CD14-positive monocyte (primary cell): ENCODE data around the gene SPEN. TPM values are rescaled to one million over a fixed set of nuclear protein-coding genes. Genes with fewer than 3 reads are reported as not detected.

Source experiments
- DNase-seq, 3 donors: peaks; one replicate each; pipeline ENCODE4 v3.0.0-alpha.2; 2011 to 2022
- H2AFZ ChIP-seq: 2 replicates; pipeline ENCODE4 v1.6.0; 2012; ENCODE audit warnings: mild to moderate bottlenecking, low read depth, low read length, inconsistent platforms; ENCODE audit not compliant: insufficient read depth, poor library complexity, severe bottlenecking
- H3K27ac ChIP-seq, 2 donors: 1 replicate in 1 of 2; 2 replicates in 1 of 2; pipeline ENCODE4 v1.5.1; 2012 to 2013; ENCODE audit warnings: low read length in 2 of 2, control low read depth in 1 of 2, inconsistent platforms in 1 of 2, low read depth in 1 of 2, mild to moderate bottlenecking in 1 of 2
- H3K27me3 ChIP-seq, 2 donors: one replicate each; pipeline versions ENCODE4 v1.6.0 to v1.6.1; 2011 to 2013; ENCODE audit warnings: low read length in 2 of 2; ENCODE audit not compliant: control insufficient read depth in 2 of 2, insufficient read depth in 2 of 2
- H3K36me3 ChIP-seq, 2 donors: replicated peaks in 1 of 2; 1 replicate in 1 of 2; 2 replicates in 1 of 2; pipeline versions ENCODE4 v1.5.1 to v1.6.1; 2012 to 2013; ENCODE audit warnings: low read length in 2 of 2, control low read depth in 1 of 2, inconsistent platforms in 1 of 2, mild to moderate bottlenecking in 1 of 2; ENCODE audit not compliant: insufficient read depth in 2 of 2, control insufficient read depth in 1 of 2
- H3K4me1 ChIP-seq, 2 donors: 1 replicate in 1 of 2; 2 replicates in 1 of 2; pipeline versions ENCODE4 v1.5.1 to v1.6.1; 2012 to 2013; ENCODE audit warnings: low read length in 2 of 2, control low read depth in 1 of 2, inconsistent platforms in 1 of 2, mild to moderate bottlenecking in 1 of 2, moderate library complexity in 1 of 2; ENCODE audit not compliant: insufficient read depth in 2 of 2, control insufficient read depth in 1 of 2
- H3K4me2 ChIP-seq: replicated peaks from 2 replicates; pipeline ENCODE3; 2012; ENCODE audit warnings: low read length, moderate library complexity, mild to moderate bottlenecking; ENCODE audit not compliant: poor library complexity, severe bottlenecking; ENCODE audit errors: extremely low read depth
- H3K4me3 ChIP-seq, 3 experiments: fragments of 200-600 bp in 1 of 3; sonication (generic) in 1 of 3; replicated peaks in 1 of 3; 1 replicate in 2 of 3; 2 replicates in 1 of 3; pipeline ENCODE4 v1.5.1; 2011 to 2013; ENCODE audit warnings: low read length in 3 of 3, mild to moderate bottlenecking in 3 of 3, control low read depth in 2 of 3, low read depth in 2 of 3, inconsistent platforms in 1 of 3, moderate library complexity in 1 of 3
- H3K79me2 ChIP-seq: 2 replicates; pipeline ENCODE4 v1.6.0; 2012; ENCODE audit warnings: mild to moderate bottlenecking, control low read depth, inconsistent platforms, low read length, moderate library complexity; ENCODE audit not compliant: insufficient read depth
- H3K9ac ChIP-seq: 2 replicates; pipeline ENCODE4 v1.6.0; 2017; ENCODE audit warnings: low read length, mild to moderate bottlenecking; ENCODE audit not compliant: insufficient read depth, poor library complexity, severe bottlenecking
- H3K9me3 ChIP-seq, 2 donors: replicated peaks in 1 of 2; 1 replicate in 1 of 2; 2 replicates in 1 of 2; pipeline versions ENCODE4 v1.5.1 to v1.6.1; 2012 to 2013; ENCODE audit warnings: low read length in 2 of 2, control low read depth in 1 of 2; ENCODE audit not compliant: control insufficient read depth in 1 of 2, insufficient read depth in 1 of 2
- H4K20me1 ChIP-seq: 2 replicates; pipeline ENCODE4 v1.6.0; 2012; ENCODE audit warnings: mild to moderate bottlenecking, low read length, control low read depth, moderate library complexity; ENCODE audit not compliant: insufficient read depth
- H3K27ac Mint-ChIP-seq, 7 donors: one replicate each; pipeline ENCODE4 v1.8.0; 2020; ENCODE audit warnings: mild to moderate bottlenecking in 7 of 7, mixed read lengths in 7 of 7, moderate library complexity in 6 of 7, inconsistent platforms in 2 of 7
- H3K27me3 Mint-ChIP-seq, 3 donors: one replicate each; pipeline ENCODE4 v1.8.0; 2021 to 2022; ENCODE audit warnings: low read depth in 3 of 3, mild to moderate bottlenecking in 3 of 3, mixed read lengths in 3 of 3, moderate library complexity in 3 of 3, inconsistent platforms in 1 of 3
- H3K36me3 Mint-ChIP-seq, 2 donors: one replicate each; pipeline ENCODE4 v1.8.0; 2020; ENCODE audit warnings: mixed read lengths in 2 of 2, inconsistent platforms in 1 of 2, mild to moderate bottlenecking in 1 of 2
- H3K4me1 Mint-ChIP-seq: one replicate; pipeline ENCODE4 v1.8.0; 2020; ENCODE audit warnings: mild to moderate bottlenecking, mixed read lengths
- H3K4me3 Mint-ChIP-seq, 2 donors: one replicate each; pipeline ENCODE4 v1.8.0; 2020; ENCODE audit warnings: mild to moderate bottlenecking in 2 of 2, mixed read lengths in 2 of 2, moderate library complexity in 1 of 2
- H3K9me3 Mint-ChIP-seq, 7 donors: one replicate each; pipeline ENCODE4 v1.8.0; 2020 to 2022; ENCODE audit warnings: mixed read lengths in 7 of 7, mild to moderate bottlenecking in 6 of 7, moderate library complexity in 6 of 7, inconsistent platforms in 2 of 7
- WGBS: methylation state at CpG from one replicate; pipeline ENCODE4 v1.1.5; 2013; ENCODE audit warnings: missing lambda C conversion rate; ENCODE audit not compliant: insufficient coverage; 5-methylcytosine and 5-hydroxymethylcytosine counted together
- intact Hi-C, 2 donors: fragments of 100-400 bp; cut with micrococcal nuclease; formaldehyde crosslinking; loops; one replicate each; pipeline versions ENCODE4 v1.15.0 to v1.15.1; 2023
- polyA plus RNA-seq, 3 donors: library from polyadenylated mRNA; depleted of rRNA in 1 of 3; unstranded in 2 of 3; stranded (reverse) in 1 of 3; fragments of 300-500 nt in 2 of 3; fragments of >200 nt in 1 of 3; fragmentation: Illumina TruSeq in 2 of 3; gene quantifications; 1 replicate in 2 of 3; 2 replicates in 1 of 3; pipeline ENCODE4 v1.2.3, GENCODE V29; 2012 to 2021
- TF ChIP-seq, protein P1 (sequence below): fragments of 200-600 bp; IDR thresholded peaks from one replicate; pipeline ENCODE4 v1.8.0; 2022; ENCODE audit warnings: antibody characterized with exemption, mild to moderate bottlenecking

The SPEN gene
- polyA plus RNA-seq, 3 donors = 3.1 to 30.9 (median 6.1) TPM

DNA sequence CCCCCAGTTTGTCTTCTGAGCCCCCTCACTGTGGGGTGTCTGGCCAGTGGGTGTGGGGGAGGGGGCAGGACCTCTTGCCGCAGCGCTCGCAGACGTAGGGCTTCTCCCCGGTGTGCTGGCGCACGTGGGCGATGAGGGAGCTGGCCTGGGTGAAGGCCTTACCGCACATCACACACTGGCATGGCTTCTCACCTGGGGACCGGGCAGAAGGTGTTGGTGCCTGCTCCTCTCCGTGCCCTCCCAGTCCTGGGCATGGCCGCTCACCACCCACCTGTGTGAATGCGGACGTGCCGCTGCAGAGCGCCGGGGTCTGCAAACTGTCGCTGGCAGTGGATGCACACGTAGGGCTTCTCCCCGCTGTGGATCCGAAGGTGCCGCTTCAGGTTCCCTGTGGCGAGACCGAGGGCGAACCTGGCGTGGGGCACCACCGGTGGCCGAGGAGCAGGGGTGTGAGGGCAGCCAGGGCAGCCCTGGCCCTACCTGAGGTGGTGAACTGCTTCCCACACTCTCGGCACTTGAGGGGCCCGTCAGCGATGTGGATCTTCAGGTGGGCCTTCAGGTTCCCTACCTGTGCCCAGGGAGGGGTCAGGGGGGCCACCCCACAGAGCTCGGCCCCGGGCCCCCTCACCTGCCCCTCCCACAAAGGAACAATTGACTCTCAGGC, 96.0 kb downstream of the SPEN start:
- H3K27me3 ChIP-seq = no peaks in the 10 kb centered on the region
- DNase-seq = no peak
- Mint-ChIP-seq H3K27me3 (no peaks in the 10 kb centered on the region), H3K9me3 (no peaks in the 10 kb centered on the region), H3K36me3 (peaks cover 77 to 98% of the 10 kb centered on the region in 2 donors), H3K4me3 (no peak overlapping the region), H3K4me1 (peaks cover 6% of the 10 kb centered on the region), H3K27ac (peak overlapping the region in 1 of 7 donors; percentile 35)
- H3K4me1 ChIP-seq = peaks cover 3 to 9% of the 10 kb centered on the region in 2 donors
- peaks cover 14% of the 10 kb centered on the region for H3K79me2 ChIP-seq
- H3K4me3 ChIP-seq = no peak overlapping the region
- H3K4me2 ChIP-seq = no peak overlapping the region
- TF ChIP-seq, protein P1, sequence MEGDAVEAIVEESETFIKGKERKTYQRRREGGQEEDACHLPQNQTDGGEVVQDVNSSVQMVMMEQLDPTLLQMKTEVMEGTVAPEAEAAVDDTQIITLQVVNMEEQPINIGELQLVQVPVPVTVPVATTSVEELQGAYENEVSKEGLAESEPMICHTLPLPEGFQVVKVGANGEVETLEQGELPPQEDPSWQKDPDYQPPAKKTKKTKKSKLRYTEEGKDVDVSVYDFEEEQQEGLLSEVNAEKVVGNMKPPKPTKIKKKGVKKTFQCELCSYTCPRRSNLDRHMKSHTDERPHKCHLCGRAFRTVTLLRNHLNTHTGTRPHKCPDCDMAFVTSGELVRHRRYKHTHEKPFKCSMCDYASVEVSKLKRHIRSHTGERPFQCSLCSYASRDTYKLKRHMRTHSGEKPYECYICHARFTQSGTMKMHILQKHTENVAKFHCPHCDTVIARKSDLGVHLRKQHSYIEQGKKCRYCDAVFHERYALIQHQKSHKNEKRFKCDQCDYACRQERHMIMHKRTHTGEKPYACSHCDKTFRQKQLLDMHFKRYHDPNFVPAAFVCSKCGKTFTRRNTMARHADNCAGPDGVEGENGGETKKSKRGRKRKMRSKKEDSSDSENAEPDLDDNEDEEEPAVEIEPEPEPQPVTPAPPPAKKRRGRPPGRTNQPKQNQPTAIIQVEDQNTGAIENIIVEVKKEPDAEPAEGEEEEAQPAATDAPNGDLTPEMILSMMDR = no peak
- H3K27ac ChIP-seq = peak overlapping the region in 1 of 2 donors; percentile 31
- H2AFZ ChIP-seq = no peak overlapping the region
- H3K9me3 ChIP-seq = no peaks in the 10 kb centered on the region
- WGBS = 97% methylated on average over 31 of the region's 33 CpGs
- peaks cover 93% of the 10 kb centered on the region for H4K20me1 ChIP-seq
- H3K9ac ChIP-seq = no peak overlapping the region
- peaks cover 93 to 98% of the 10 kb centered on the region in 2 donors for H3K36me3 ChIP-seq
- intact Hi-C loops = loop anchor here in 1 of 2 donors (5.0 kb wide), 1 partner anchor 49 kb away; no protein-coding TSS in a partner anchor

DNA sequence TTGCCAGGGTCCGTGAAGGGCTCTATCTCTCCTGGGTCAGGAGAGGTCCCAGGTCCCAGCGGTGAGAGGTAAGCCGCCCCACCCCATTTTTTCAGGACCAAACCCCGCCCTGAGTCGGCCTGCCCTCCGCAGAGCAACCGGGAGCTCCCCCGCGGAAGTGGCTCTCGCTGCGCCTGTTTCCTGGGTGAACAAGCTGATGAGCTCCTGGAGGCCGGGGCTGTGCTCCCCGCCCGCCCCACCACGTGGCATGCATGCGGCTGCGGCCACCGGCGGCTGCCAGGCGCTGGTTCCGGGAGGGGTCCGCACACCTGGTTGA, 96.4 kb downstream of the SPEN start:
- Histone ChIP-seq H3K4me3 (no peak overlapping the region), H3K4me2 (no peak overlapping the region), H3K79me2 (peaks cover 16% of the 10 kb centered on the region), H3K36me3 (peaks cover 89 to 93% of the 10 kb centered on the region in 2 donors), H3K9me3 (no peaks in the 10 kb centered on the region), H3K27me3 (no peaks in the 10 kb centered on the region), H3K9ac (no peak overlapping the region), H3K4me1 (peaks cover 8 to 14% of the 10 kb centered on the region in 2 donors), H4K20me1 (peaks cover 93% of the 10 kb centered on the region), H3K27ac (no peak overlapping the region), H2AFZ (no peak overlapping the region)
- peaks cover 11% of the 10 kb centered on the region for H3K4me1 Mint-ChIP-seq
- H3K36me3 Mint-ChIP-seq = peaks cover 76 to 98% of the 10 kb centered on the region in 2 donors
- TF ChIP-seq, protein P1 = no peak
- DNase-seq = no peak
- intact Hi-C loops = loop anchor here in 1 of 2 donors (5.0 kb wide), 1 partner anchor 48 kb away; no protein-coding TSS in a partner anchor
- WGBS = 96% methylated on average over 22 of the region's 22 CpGs
- H3K27ac Mint-ChIP-seq = no peak overlapping the region
- H3K4me3 Mint-ChIP-seq = no peak overlapping the region
- H3K9me3 Mint-ChIP-seq = no peaks in the 10 kb centered on the region
- no peaks in the 10 kb centered on the region for H3K27me3 Mint-ChIP-seq
